SKM-1 (cell line): ENCODE measurements around the gene PRRT4.

Experiments
- DNase-seq: peaks from one replicate; lab custom pipeline; 2025; ENCODE audit not compliant: unreplicated experiment; lab: John Stamatoyannopoulos, UW

The PRRT4 gene

GRCh38 chr7:128376077-128376476 lies 14.6 kb upstream of the PRRT4 start:
- DNase-seq, result no peak

GRCh38 chr7:128374041-128374440 lies 12.6 kb upstream of the PRRT4 start:
- DNase-seq, result no peak

- no peak for DNase-seq
These were observed 12.1 kb upstream of the PRRT4 start for GRCh38 chr7:128373606-128374005.

- DNase-seq, result no peak
These were observed 9.0 kb upstream of the PRRT4 start for GRCh38 chr7:128370491-128370890.

DNA sequence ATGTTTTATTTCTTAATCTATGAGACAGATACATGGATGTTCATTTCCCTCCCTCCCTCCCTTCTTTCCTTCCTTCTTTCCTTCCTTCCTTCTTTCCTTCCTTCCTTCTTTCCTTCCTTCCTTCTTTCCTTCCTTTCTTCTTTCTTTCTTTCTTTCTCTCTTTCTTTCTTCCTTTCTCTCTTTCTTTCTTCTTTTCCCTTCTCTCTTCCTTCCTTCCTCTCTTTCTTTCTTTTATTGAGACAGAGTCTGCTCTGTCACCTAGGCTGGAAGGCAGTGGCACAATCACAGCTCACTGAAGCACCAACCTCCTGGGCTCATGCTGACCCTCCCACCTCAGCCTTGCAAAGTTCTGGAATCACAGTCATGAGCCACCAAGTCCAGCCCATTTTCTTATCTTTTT lies 5.5 kb upstream of the PRRT4 start:
- no peak for DNase-seq

- DNase-seq, result no peak
These were observed 4.8 kb upstream of the PRRT4 start for GRCh38 chr7:128366300-128366699.

- no peak for DNase-seq
These were observed 3.9 kb upstream of the PRRT4 start for GRCh38 chr7:128365432-128365831.

DNA sequence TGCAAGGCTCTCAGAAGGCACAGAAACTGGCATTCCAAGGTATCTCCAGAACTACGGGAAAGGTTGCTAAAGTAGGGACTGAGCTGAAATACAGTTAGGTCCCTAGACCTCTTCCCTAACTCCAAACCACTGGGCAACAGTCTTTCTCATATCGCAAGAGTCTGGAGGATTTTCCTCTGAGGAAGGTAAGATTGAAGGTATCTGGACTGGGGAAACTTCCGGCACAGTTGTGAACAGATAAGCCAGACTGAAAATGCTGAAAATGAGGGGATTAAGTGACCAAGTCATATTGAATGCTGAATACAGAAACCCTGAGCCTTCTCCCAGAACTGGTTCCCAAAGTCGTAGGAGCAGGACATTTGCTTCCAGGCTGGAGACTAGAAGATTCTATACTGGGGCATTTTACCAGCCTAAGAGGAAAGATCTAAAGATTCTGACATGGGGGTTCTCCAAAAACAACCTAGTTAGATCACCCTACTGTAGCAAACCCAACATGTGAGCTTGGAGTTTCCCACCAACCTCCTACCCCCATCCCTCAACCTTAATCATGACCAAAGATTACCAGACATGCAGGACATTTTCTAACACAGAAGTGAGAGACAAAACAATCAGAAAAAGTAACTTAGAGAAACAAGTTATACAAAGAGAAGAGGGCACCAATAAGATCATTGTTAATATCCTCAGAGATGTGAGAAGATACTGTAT lies 2.8 kb upstream of the PRRT4 start:
- no peak for DNase-seq

- DNase-seq, result no peak
These were observed 1.8 kb upstream of the PRRT4 start for GRCh38 chr7:128363261-128363721.

DNA sequence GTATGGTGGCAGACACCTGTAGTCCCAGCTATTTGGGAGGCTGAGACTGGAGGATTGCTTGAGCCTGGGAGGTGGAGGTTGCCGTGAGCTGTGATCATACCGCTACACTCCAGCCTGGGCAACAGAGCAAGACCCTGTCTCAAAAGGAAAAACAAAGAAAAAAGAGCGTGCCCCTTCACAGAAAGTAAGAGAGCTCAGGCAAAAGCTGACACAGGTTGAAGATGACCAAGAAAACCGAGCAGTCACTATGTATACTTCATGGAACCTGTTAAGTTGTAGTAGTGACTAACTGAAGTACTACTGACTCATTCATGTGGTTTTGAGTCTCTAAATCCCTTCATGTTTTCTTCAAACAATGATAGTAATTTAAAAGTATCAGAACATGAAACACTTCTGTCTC lies 1.2 kb upstream of the PRRT4 start:
- no peak for DNase-seq

DNA sequence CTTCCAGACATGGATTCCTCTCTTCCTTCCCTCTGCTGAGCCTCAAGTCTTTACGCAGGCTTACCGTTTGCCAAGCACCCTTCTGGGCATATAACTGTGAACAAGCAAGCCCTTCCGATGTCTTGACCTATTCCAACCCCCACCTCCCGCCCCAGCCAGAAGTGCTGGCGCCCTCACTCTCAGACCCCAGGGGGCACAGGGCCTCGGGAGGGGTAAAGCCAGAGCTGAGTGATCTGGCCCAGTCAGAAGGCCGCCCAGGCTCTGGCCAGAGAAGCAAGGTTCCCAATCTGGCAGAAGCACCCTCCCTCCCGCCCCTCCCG lies 1.2 kb downstream of the PRRT4 start:
- DNase-seq, result no peak

DNA sequence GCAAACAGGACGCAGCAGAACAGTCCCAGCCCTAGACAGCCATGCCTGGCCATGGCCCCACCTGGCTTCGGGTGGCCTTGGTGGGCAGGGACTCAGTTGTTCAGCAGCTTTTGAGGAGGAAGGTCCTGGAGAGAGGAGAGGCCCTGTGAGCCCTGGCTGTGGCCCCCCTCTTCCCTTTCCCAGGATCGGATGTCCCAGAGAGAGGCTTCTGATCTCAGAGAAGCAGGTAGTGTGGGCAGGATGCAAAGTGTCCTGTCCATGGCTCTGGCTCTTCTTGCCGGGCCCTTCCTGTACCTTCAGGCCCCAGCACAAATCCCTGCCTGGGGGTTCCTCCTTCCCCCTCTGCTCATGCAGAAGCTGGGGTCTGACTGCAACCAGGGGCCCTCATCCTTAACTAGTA lies 1.6 kb downstream of the PRRT4 start:
- no peak for DNase-seq

DNA sequence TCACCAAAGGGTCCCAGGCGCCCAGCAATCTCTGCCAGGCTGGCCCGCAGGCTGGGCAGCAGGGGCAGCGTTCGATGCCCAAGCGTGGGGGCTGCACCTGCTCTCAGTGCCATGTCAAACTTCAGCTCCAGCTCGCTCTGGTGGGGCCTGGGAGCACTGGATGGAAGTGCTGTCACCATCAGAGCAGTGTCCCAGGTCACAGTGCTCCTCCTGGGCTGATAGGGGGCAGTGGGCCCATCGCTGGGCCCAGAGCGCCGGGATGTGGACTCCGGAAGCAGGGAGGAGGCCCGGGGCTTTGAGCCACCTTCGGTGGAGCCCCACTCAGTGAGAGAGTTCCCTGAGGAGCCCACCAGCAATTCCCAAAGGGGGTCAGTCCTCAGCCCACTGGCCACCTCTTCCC lies 2.2 kb downstream of the PRRT4 start:
- DNase-seq, result no peak

DNA sequence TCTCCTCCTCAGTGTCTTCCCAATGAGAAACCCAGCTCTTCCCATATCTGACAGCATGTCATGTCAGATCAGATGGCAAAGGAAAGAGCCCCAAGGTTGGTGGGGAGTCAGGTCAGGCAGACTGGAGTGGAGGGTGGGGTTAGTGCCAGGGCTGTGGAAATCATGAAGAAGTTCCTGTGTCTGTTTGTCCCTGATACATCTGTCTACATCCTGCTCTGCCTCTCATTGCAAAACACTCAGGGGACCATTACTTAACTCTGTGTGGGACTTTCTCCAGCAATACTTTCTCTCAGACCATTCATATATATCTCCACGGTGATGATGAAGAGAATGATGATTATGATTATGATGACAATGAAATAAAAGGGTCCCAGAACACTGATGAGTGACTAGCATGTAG lies 3.3 kb downstream of the PRRT4 start:
- peak; percentile 69 for DNase-seq

DNA sequence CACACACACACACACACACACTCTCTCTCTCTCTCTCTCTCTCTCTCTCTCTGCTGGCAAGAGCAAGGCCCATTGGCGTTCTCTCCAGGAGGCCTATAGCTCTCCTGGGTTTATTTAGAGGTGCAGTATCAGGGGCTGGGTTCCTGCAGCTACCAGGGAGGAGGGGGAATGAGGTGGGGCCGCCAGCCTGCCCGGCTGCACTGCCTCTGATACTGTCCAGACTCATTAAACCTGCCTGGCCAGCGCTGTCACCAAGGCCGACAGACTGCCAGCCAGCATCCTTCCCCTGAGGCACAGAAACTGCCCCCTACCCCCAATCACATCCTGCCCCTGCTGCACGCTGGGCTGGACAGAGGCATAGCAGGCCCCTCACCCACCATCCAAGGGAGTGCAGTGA lies 4.3 kb downstream of the PRRT4 start:
- no peak for DNase-seq

DNA sequence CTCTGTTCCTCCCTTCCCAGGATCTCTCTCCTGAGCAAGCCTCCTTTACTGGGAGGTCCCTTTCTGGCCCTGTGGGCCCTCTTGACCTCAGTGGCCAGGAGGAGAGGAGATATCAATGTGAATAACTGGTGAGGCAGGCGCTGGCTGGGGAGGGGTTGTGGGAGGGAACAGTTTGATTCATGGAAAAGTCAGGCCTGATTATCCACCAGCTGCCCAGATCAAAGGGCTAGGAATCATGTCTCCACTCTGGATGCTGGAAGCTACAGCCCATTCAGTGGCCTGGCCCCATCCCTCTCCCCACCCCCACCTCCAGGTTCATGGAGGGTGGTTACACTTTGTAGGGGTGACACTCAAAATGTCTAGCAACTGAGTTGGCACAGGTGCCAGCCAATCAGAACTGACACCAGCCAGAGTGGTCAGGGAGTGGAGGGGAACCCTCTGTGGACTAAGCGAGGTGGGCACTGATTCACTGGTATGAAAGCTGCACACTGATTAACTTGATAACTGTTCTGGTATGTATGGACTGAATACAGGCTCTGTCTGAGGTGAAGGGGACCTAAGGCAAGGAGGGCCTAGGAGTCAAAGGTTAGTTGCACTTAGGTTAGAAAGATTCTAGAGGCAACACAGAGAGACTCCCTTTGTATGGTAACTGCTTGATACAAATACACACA lies 4.8 kb downstream of the PRRT4 start:
- DNase-seq, result no peak

DNA sequence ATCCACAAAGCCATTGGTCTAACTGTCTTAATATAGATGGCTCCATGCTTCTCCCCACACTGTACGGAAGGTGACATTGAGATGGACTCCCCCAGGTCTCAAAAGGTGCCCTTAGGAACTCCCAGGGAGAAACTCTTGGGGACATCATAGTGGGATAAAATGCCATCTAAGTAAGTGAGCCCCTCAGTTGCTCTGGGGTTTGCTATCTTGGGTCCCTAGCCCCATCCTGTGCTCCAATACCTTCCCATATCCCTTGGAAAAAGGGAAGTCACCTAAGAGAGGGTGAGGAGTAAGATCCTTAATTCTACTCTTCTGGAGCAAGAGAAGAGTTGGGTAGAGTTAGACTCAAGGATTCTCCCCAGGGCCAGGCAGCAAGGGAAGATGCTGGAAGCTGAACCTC lies 7.9 kb downstream of the PRRT4 start:
- DNase-seq, result no peak

- no peak for DNase-seq
These were observed 8.3 kb downstream of the PRRT4 start for GRCh38 chr7:128353189-128353588.

GRCh38 chr7:128352636-128353035 lies 8.9 kb downstream of the PRRT4 start:
- DNase-seq, result no peak

DNA sequence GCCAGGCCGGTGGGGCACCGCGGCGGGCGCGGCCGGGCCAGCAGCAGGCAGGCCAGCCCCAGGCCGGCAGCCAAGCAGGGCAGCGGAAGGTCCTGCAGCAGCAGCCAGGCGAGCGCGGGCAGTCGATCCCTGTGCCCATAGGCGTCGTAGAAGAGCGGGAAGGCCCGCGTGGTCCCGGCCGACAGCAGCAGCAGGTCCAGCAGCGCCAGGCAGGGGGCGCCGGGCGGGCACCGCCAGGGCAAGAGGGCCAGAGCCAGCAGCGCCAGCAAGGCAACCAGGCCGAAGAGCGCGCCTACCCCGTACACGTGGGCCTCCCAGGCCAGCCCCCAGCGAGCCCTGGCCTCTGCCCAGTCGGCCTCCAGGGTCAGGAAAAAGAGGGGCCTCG lies 9.3 kb downstream of the PRRT4 start:
- no peak for DNase-seq

GRCh38 chr7:128351296-128352152 lies 10.0 kb downstream of the PRRT4 start:
- no peak for DNase-seq

GRCh38 chr7:128350708-128351295 lies 10.7 kb downstream of the PRRT4 start:
- no peak for DNase-seq
